GM15510 (cell line): ENCODE data around the gene KCTD1.

Experiments
- POLR2A ChIP-seq: IDR thresholded peaks from 3 replicates; pipeline ENCODE4 v1.6.1; 2011; ENCODE audit warnings: borderline replicate concordance; ENCODE audit not compliant: insufficient read length; ENCODE audit errors: extremely low read depth

The KCTD1 gene

GRCh38 chr18:26487437-26487836 lies 60.9 kb downstream of the KCTD1 start:
- TF ChIP-seq POLR2A: no peak

- TF ChIP-seq POLR2A: no peak
Observed at GRCh38 chr18:26483633-26484032, 64.7 kb downstream of the KCTD1 start.

DNA sequence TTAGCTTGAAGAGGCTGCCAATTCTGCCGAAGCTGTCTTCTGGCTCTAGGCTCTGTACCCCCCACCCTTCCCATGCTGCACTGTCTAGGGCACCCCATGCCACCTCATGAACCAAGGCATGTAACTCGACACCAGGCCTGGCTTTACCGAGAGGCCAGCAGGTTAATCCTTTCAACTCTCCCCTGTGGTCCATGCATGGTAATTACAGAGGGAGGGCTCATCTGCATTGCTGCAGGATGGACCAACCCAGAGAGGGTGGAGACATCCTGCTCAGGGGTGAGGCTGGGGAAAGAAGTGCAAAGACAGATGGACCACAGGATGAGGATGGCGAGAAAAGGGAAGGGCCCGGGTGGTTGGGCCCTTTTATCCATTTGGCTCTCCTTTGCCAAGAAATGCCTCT lies 65.8 kb downstream of the KCTD1 start:
- TF ChIP-seq POLR2A: no peak

DNA sequence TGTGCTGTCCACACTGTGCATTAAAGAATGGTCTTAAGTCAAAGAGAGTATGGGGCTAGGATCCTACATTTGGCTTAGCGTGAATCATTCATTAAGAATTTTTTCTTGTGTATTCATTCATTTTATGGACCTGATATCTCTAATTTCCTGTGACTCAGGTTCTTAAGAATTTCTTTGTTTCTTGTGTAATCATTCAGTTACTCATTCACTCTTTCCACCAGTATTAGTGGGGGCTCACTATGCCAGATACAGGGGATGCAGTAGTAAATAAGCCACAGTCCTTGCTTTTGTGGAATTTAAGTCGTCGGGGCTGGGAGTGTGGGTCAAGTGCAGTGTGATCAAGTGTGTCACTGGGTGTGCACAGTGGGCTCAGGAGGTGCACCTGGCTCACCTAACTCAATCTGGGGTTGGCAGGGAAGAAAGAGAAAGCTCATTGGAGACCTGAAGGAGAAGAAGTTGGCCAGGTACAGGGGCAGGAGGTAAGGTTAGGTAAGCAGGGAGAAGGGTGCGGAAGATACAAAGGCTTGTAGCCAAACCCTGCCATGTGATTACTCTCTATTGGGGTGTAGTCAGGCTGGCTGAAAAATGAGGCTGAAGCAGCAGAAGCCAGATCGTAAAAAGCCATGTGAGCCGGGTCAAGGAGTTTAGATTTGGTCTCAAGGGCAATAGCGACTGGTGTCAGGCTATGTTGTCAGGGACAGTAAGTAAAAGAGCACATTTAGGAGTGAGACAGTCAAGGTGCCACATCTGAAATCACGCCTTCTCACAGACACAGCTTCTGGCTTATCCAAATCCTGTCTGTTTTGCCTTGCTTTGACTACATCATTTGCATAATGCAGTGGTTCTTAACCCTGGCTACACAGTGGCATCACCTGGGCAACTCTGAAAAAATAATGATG lies 67.2 kb downstream of the KCTD1 start:
- TF ChIP-seq POLR2A: no peak

- no peak for TF ChIP-seq POLR2A
Observed at GRCh38 chr18:26479681-26480079, 68.7 kb downstream of the KCTD1 start.

DNA sequence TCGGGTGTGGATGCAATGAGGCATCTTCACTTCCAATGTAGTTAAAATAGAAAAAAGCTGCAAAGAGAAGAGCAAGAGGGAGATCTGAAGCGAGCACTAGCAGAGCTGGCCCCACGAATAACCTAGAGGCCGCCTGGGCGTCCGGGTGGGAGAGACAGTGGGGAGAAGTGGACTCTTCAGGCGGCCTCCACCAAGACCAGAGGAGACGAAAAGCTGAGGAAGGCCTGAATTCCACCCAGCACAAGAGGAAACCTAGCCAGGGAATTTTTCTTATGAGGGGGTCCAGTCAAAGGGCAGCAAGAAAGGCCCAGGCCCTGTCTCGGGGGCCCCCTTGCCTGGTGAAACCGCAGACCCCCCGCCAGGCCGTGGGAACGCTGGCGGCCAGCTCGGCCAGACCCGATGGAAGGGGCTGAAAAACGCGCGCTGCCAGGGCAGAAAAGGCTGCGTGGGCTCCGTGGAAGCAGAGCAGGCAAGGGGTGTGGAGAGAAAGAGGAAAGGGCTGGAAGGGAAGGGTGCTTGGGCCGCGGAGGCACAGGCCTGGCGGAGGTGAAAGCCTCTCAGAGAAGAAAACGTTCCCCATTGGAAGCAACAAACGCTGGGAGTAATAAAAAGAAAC lies 69.2 kb downstream of the KCTD1 start:
- no peak for TF ChIP-seq POLR2A

DNA sequence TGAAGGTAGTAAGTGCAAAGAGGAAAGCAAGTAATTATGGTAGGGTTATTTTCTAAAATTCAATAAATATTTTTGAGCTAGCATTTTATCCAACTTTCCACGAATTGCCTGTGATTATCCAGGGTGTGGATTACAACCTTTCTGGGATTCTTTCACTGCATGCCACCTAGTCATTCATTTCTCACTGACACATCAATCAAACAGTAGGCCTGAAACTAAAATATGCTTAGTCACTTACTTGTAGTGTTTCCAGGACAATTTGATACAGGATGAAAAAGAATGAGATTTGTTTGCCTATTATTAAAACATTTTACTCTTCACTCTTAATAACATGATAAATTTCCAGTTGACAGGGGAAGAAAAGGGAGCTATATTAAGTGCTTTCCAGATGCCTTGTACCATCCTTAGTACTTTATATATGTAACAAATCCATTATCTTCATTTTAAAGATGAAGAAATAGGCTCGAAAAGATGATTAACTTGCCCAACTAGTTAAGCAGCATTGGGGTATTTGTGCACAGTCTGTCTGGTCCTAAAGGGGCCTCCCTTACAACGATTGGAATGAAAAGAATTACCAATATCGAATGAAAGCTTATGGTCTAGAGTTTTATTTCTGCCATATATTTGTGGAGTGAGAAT lies 70.4 kb downstream of the KCTD1 start:
- TF ChIP-seq POLR2A: no peak

GRCh38 chr18:26476697-26477096 lies 71.7 kb downstream of the KCTD1 start:
- TF ChIP-seq POLR2A: no peak

GRCh38 chr18:26474542-26474941 lies 73.8 kb downstream of the KCTD1 start:
- TF ChIP-seq POLR2A: no peak

GRCh38 chr18:26473672-26474071 lies 74.7 kb downstream of the KCTD1 start:
- no peak for TF ChIP-seq POLR2A

DNA sequence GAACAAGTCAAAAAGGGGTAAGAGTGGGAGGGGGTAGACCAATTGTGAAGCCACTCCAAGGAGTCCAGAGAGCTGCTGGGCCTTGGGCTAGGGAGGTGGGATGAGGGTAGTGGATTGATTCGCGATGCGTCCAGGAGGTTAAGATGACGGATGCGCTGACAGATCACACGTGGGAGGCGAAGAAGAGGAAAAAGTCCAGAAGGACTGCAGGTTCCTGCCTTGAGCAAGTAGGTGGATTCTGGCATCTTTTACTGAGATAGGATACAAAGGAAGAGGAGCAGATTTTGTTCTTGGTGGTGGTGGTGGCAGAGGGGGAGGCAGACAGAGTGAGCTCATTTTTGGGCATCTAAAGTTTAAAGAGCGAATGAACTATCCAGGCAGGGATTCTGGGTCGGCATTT lies 76.5 kb downstream of the KCTD1 start:
- no peak for TF ChIP-seq POLR2A

GRCh38 chr18:26471027-26471426 lies 77.3 kb downstream of the KCTD1 start:
- TF ChIP-seq POLR2A: no peak

GRCh38 chr18:26470011-26470637 lies 78.2 kb downstream of the KCTD1 start:
- no peak for TF ChIP-seq POLR2A

DNA sequence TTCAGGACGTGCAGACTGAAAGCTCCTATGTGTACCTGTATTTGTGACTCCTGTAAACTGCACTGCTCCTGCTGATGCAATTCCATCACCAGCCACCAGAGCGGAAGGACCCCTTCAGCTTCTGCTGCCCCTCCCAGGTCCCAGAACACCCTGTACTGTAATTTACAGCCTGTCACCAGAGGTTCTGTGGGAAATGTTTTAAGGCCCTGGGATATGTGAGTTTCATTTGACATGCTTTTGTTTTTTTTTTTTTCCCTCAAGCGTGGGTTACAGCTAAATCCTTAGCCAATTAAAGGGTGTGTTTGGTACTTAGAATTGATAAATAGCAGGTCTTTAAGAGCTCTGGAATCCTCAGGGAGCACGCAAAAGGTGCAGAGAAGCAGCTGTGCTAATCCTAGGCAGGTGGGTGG lies 79.4 kb downstream of the KCTD1 start:
- no peak for TF ChIP-seq POLR2A

- TF ChIP-seq POLR2A: no peak
Observed at GRCh38 chr18:26466026-26466425, 82.3 kb downstream of the KCTD1 start.
